SK-N-SH (cell line): Measurements from ENCODE around the gene TEAD1. TPM values are rescaled to one million over a fixed set of nuclear protein-coding genes. Genes with fewer than 3 reads are reported as not detected.

Source experiments
- CTCF ChIA-PET: fragments of 300-600, 350-600 bp; formaldehyde crosslinking; extraction: SDS; loops from one replicate; lab custom pipeline; 2021; lab: Yijun Ruan, JAX
- POLR2A ChIA-PET: fragments of 350-600 bp; sonication (Branson Sonifier 250); formaldehyde crosslinking; extraction: SDS; loops from one replicate; lab custom pipeline; 2020; ENCODE audit warnings: antibody characterized with exemption, inconsistent platforms; lab: Yijun Ruan, JAX
- DNase-seq: peaks from one replicate; pipeline ENCODE4 v3.0.0; 2012
- H2AFZ ChIP-seq: fragments of 200-600 bp; sonication (generic); 2 replicates; pipeline ENCODE4 v1.8.1; 2016; ENCODE audit warnings: antibody characterized with exemption, mild to moderate bottlenecking, low read depth
- H3F3A ChIP-seq: fragments of 200-600 bp; sonication (generic); replicated peaks from 2 replicates; pipeline ENCODE3; 2016; ENCODE audit warnings: antibody characterized with exemption, mild to moderate bottlenecking; ENCODE audit not compliant: insufficient read depth
- H3K27ac ChIP-seq, 2 experiments: fragments of 200-500 bp in 1 of 2; fragments of 200-600 bp in 1 of 2; sonication (Bioruptor generic) in 1 of 2; sonication (generic), shearing (Covaris generic) in 1 of 2; 2 replicates each; pipeline versions ENCODE4 v1.5.1 to v1.6.1; 2014 to 2016; ENCODE audit warnings: low read depth in 2 of 2, inconsistent platforms in 1 of 2, low read length in 1 of 2, mild to moderate bottlenecking in 1 of 2, mixed read lengths in 1 of 2
- H3K27me3 ChIP-seq: fragments of 200-600 bp; sonication (generic), shearing (Covaris generic); 2 replicates; pipeline ENCODE4 v1.6.1; 2016; ENCODE audit warnings: mixed run types; ENCODE audit not compliant: insufficient read depth
- H3K36me3 ChIP-seq, 2 experiments: fragments of 200-500 bp in 1 of 2; fragments of 200-600 bp in 1 of 2; sonication (Bioruptor generic) in 1 of 2; sonication (generic) in 1 of 2; replicated peaks in 1 of 2; 2 replicates each; pipeline versions ENCODE3 to v1.5.1; 2014 to 2016; ENCODE audit warnings: low read length in 1 of 2, mild to moderate bottlenecking in 1 of 2; ENCODE audit not compliant: insufficient read depth in 2 of 2, control insufficient read depth in 1 of 2
- H3K4me1 ChIP-seq, 2 experiments: fragments of 200-500 bp in 1 of 2; fragments of 200-600 bp in 1 of 2; sonication (Bioruptor generic) in 1 of 2; sonication (generic), shearing (Covaris generic) in 1 of 2; 2 replicates each; pipeline versions ENCODE4 v1.5.1 to v1.6.1; 2014 to 2016; ENCODE audit warnings: low read depth in 1 of 2, low read length in 1 of 2, mixed run types in 1 of 2; ENCODE audit not compliant: insufficient read depth in 2 of 2, control insufficient read depth in 1 of 2
- H3K4me2 ChIP-seq: fragments of 200-600 bp; sonication (generic), shearing (Covaris generic); 2 replicates; pipeline ENCODE4 v1.6.1; 2017; ENCODE audit warnings: mixed run types
- H3K4me3 ChIP-seq, 2 experiments: fragments of 200-500 bp in 1 of 2; fragments of 200-600 bp in 1 of 2; sonication (Bioruptor generic) in 1 of 2; sonication (generic), shearing (Covaris generic) in 1 of 2; 2 replicates each; pipeline versions ENCODE4 v1.5.1 to v1.8.1; 2014 to 2016; ENCODE audit warnings: low read depth in 2 of 2, inconsistent platforms in 1 of 2, low read length in 1 of 2, mild to moderate bottlenecking in 1 of 2, mixed read lengths in 1 of 2, moderate library complexity in 1 of 2
- H3K79me2 ChIP-seq: fragments of 200-600 bp; sonication (generic); 2 replicates; pipeline ENCODE4 v1.8.1; 2017; ENCODE audit warnings: mild to moderate bottlenecking; ENCODE audit not compliant: insufficient read depth
- H3K9ac ChIP-seq: fragments of 200-600 bp; sonication (generic); 2 replicates; pipeline ENCODE4 v1.6.1; 2017; ENCODE audit warnings: mixed run types
- H3K9me2 ChIP-seq: fragments of 200-600 bp; sonication (generic); 2 replicates; pipeline ENCODE4 v1.6.1; 2017; ENCODE audit warnings: mixed run types
- H3K9me3 ChIP-seq: fragments of 200-600 bp; sonication (generic); 2 replicates; pipeline ENCODE4 v1.6.1; 2017; ENCODE audit warnings: mixed run types, mild to moderate bottlenecking, moderate library complexity
- H4K20me1 ChIP-seq: fragments of 200-600 bp; sonication (generic); 2 replicates; pipeline ENCODE4 v1.6.1; 2017; ENCODE audit warnings: mild to moderate bottlenecking, mixed run types; ENCODE audit not compliant: insufficient read depth
- CHD2 ChIP-seq: fragments of 150-350 bp; IDR thresholded peaks from 2 replicates; pipeline ENCODE4 v1.6.1; 2018; ENCODE audit warnings: low read length; ENCODE audit not compliant: partially characterized antibody
- ELF1 ChIP-seq: IDR thresholded peaks from 2 replicates; pipeline ENCODE4 v1.4.0; 2012
- EP300 ChIP-seq, 2 experiments: IDR thresholded peaks; 2 replicates each; pipeline versions ENCODE4 v1.4.0 to v1.6.1; 2012; ENCODE audit warnings: borderline replicate concordance in 1 of 2, low read depth in 1 of 2, low read length in 1 of 2
- FOXJ3 ChIP-seq: sonication (generic); formaldehyde crosslinking; IDR thresholded peaks from 2 replicates; pipeline ENCODE4 v1.5.1; 2020; ENCODE audit warnings: mild to moderate bottlenecking, missing genetic modification reagents
- GABPA ChIP-seq: IDR thresholded peaks from 2 replicates; pipeline ENCODE4 v1.4.0; 2012; ENCODE audit warnings: low read depth, mild to moderate bottlenecking
- MEF2A ChIP-seq: IDR thresholded peaks from 2 replicates; pipeline ENCODE4 v1.4.0; 2012; ENCODE audit warnings: low read depth, borderline replicate concordance
- NFIC ChIP-seq: IDR thresholded peaks from 2 replicates; pipeline ENCODE4 v1.4.0; 2012; ENCODE audit warnings: borderline replicate concordance
- NRF1 ChIP-seq: IDR thresholded peaks from 2 replicates; pipeline ENCODE4 v1.6.1; 2012; ENCODE audit warnings: low read depth, mild to moderate bottlenecking, low read length
- RAD21 ChIP-seq: IDR thresholded peaks from 2 replicates; pipeline ENCODE4 v1.6.1; 2012; ENCODE audit warnings: mild to moderate bottlenecking, low read length
- RCOR1 ChIP-seq: fragments of 150-350 bp; IDR thresholded peaks from 2 replicates; pipeline ENCODE4 v1.6.1; 2017; ENCODE audit warnings: antibody characterized with exemption, low read length
- RFX5 ChIP-seq: IDR thresholded peaks from 2 replicates; pipeline ENCODE4 v1.6.1; 2012; ENCODE audit warnings: mild to moderate bottlenecking, improper control_type of control experiment, low read length
- SMC3 ChIP-seq: IDR thresholded peaks from 2 replicates; pipeline ENCODE4 v1.6.1; 2012; ENCODE audit warnings: low read depth, low read length, improper control_type of control experiment
- TAF1 ChIP-seq: IDR thresholded peaks from 2 replicates; pipeline ENCODE4 v1.6.1; 2012; ENCODE audit warnings: low read depth, mild to moderate bottlenecking, low read length, moderate library complexity, borderline replicate concordance
- TCF12 ChIP-seq: IDR thresholded peaks from 2 replicates; pipeline ENCODE4 v1.4.0; 2012
- TEAD4 ChIP-seq: IDR thresholded peaks from 2 replicates; pipeline ENCODE4 v1.4.0; 2012; ENCODE audit warnings: mild to moderate bottlenecking, borderline replicate concordance; ENCODE audit not compliant: insufficient read depth
- YY1 ChIP-seq: IDR thresholded peaks from 2 replicates; pipeline ENCODE4 v1.4.0; 2012; ENCODE audit warnings: low read depth, mild to moderate bottlenecking
- WGBS: methylation state at CpG from one replicate; pipeline ENCODE4 v1.1.6; 2017; ENCODE audit warnings: low lambda C conversion rate; 5-methylcytosine and 5-hydroxymethylcytosine counted together
- polyA plus RNA-seq, 3 experiments: library from polyadenylated mRNA; depleted of rRNA; stranded (reverse); fragments of >200 nt; gene quantifications; 2 replicates each; pipeline ENCODE4 v1.2.3, GENCODE V29; 2012
- TF ChIP-seq, protein P1 (sequence below): IDR thresholded peaks from 2 replicates; pipeline ENCODE4 v1.4.0; 2012; ENCODE audit warnings: low read depth, borderline replicate concordance
- TF ChIP-seq, protein P2 (sequence below): fragments of 200-600 bp; sonication (generic); IDR thresholded peaks from 2 replicates; pipeline ENCODE4 v1.6.1; 2017; ENCODE audit warnings: antibody characterized with exemption, mild to moderate bottlenecking, moderate library complexity
- TF ChIP-seq, protein P3 (sequence below): fragments of 150-350 bp; IDR thresholded peaks from 2 replicates; pipeline ENCODE4 v1.6.1; 2017; ENCODE audit warnings: antibody characterized with exemption, low read length, low read depth, borderline replicate concordance

TEAD1 gene
- polyA plus RNA-seq, 1 of the 3 experiments (the other 2 are of a cell fraction) = 31.2 TPM

DNA sequence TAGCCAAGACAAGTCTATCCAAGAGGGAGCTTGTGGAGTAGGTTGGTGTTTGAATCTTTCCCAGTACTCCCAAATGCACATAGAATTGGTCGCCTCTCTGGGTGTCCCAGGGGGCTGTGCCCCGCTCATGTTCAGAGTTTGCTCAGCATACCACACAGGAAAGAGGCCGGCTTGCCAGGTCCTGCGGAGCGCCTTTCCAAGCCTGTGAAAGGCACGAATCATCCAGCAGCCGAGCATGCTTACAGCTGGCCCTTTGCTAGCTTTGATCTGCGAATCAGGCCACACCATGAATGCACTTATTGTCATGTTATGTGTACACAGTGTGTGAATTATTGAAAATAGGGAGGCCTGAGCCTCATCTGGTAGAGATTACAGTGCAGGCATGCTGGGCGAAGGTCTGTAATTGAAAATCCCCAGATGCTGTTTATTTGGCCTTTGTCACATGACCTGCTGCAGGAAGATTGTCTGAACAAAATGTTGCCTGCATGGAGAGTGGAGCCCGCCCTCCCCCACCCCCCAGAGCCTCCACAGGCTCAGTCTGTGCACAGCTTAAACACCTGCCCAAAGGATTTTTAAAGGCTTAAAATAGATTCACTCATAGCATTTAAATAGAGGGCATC lies 171.6 kb downstream of the TEAD1 start (continued):
- TF ChIP-seq TAF1 = no peak
- TF ChIP-seq GABPA = no peak
- TF ChIP-seq NFIC = no peak
- TF ChIP-seq RAD21 = peak; percentile 38
- peak in 1 of 2 experiments; percentile 93; a peak in 2 of 4 replicates for TF ChIP-seq EP300 (IDR thresholded peaks at IDR 0.05; ENCODE audit: borderline replicate concordance in 1 of 2, low read depth in 1 of 2, low read length in 1 of 2)
- TF ChIP-seq, protein P1, sequence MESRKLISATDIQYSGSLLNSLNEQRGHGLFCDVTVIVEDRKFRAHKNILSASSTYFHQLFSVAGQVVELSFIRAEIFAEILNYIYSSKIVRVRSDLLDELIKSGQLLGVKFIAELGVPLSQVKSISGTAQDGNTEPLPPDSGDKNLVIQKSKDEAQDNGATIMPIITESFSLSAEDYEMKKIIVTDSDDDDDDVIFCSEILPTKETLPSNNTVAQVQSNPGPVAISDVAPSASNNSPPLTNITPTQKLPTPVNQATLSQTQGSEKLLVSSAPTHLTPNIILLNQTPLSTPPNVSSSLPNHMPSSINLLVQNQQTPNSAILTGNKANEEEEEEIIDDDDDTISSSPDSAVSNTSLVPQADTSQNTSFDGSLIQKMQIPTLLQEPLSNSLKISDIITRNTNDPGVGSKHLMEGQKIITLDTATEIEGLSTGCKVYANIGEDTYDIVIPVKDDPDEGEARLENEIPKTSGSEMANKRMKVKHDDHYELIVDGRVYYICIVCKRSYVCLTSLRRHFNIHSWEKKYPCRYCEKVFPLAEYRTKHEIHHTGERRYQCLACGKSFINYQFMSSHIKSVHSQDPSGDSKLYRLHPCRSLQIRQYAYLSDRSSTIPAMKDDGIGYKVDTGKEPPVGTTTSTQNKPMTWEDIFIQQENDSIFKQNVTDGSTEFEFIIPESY = no peak
- TF ChIP-seq MEF2A = no peak
- no peak for TF ChIP-seq SMC3
- peak; percentile 88 for TF ChIP-seq CHD2
- TF ChIP-seq, all 33 proteins: peak for 11

DNA sequence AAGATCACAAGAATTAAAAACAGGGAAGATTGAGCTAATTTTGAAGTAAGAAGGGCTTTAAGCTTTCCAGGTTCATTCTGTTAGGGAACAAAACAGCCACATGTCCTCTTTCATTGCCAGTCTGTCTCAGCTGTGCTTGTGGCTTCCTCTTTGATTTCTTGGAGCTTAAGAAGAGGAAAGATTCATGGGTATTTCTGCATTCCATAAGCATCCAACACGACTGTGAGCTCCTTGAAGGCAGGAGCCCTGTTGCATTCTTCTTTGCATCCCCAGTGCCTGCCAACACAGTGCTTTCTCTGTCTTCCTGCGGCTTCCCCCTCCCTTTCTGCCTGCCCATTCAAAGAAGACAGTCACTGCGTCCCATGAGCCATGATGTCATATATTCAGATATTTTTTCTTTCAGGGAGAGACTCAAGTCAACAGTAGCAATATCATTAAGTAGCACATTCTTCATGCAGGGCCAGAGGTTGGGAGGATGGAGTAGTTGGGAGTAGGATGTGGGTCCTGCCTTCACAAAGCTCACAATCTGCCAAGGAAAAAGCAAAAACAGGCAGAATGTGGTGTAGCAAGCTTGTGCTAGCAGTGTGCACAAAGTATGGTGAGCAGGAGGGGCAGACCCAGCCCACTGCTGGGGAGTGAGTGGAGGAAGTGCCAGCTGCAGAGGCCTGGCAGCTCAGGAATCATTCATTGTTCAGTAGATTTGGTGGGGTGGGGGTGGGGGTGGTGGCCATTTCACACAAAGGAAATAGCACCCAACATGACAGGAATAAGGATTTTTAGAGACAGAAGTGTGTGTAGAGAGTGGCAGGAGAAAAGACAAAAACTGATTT lies 172.8 kb downstream of the TEAD1 start:
- no peak overlapping the region for H3K9ac ChIP-seq
- peaks cover 0 to 18% of the 10 kb centered on the region in 2 experiments for H3K36me3 ChIP-seq
- WGBS = 96% methylated on average over 3 of the region's 3 CpGs
- peaks cover 49 to 54% of the 10 kb centered on the region in 2 experiments; a peak in 3 of 4 replicates for H3K4me1 ChIP-seq
- H3K9me3 ChIP-seq = no peaks in the 10 kb centered on the region
- ChIA-PET CTCF (interaction anchor here (0.9 to 2.4 kb wide), 6 partner anchors 11 to 558 kb away, joined by 3 to 16 read pairs (median 4); no protein-coding TSS in a partner anchor), POLR2A (interaction anchor here (0.6 kb wide), 1 partner anchor 24 kb away, joined by 3 read pairs; no protein-coding TSS in a partner anchor)
- no peak overlapping the region for H3K4me2 ChIP-seq
- no peak overlapping the region for H2AFZ ChIP-seq
- peaks cover 61% of the 10 kb centered on the region for H4K20me1 ChIP-seq
- peaks cover 100% of the 10 kb centered on the region for H3K79me2 ChIP-seq
- peaks cover 21% of the 10 kb centered on the region for H3F3A ChIP-seq
- peak overlapping the region; percentile 97 to 98; a peak in 3 of 4 replicates for H3K27ac ChIP-seq
- no peak for DNase-seq
- no peak overlapping the region for H3K4me3 ChIP-seq
- H3K27me3 ChIP-seq = no peaks in the 10 kb centered on the region
- no peaks in the 10 kb centered on the region for H3K9me2 ChIP-seq
- TF ChIP-seq, protein P2, sequence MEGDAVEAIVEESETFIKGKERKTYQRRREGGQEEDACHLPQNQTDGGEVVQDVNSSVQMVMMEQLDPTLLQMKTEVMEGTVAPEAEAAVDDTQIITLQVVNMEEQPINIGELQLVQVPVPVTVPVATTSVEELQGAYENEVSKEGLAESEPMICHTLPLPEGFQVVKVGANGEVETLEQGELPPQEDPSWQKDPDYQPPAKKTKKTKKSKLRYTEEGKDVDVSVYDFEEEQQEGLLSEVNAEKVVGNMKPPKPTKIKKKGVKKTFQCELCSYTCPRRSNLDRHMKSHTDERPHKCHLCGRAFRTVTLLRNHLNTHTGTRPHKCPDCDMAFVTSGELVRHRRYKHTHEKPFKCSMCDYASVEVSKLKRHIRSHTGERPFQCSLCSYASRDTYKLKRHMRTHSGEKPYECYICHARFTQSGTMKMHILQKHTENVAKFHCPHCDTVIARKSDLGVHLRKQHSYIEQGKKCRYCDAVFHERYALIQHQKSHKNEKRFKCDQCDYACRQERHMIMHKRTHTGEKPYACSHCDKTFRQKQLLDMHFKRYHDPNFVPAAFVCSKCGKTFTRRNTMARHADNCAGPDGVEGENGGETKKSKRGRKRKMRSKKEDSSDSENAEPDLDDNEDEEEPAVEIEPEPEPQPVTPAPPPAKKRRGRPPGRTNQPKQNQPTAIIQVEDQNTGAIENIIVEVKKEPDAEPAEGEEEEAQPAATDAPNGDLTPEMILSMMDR = no peak
- TF ChIP-seq RCOR1 (no peak), NRF1 (no peak), TAF1 (no peak), YY1 (no peak), FOXJ3 (CRISPR knock-in tag) (no peak), TCF12 (no peak), TEAD4 (no peak), SMC3 (no peak), RFX5 (no peak), GABPA (no peak), ELF1 (no peak)
- TF ChIP-seq, protein P3, sequence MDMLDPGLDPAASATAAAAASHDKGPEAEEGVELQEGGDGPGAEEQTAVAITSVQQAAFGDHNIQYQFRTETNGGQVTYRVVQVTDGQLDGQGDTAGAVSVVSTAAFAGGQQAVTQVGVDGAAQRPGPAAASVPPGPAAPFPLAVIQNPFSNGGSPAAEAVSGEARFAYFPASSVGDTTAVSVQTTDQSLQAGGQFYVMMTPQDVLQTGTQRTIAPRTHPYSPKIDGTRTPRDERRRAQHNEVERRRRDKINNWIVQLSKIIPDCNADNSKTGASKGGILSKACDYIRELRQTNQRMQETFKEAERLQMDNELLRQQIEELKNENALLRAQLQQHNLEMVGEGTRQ = no peak
- TF ChIP-seq, protein P1 = no peak
